Left lung (tissue), 10 donors: ENCODE data around the gene NRIP2. TPM values are rescaled to one million over a fixed set of nuclear protein-coding genes. Genes with fewer than 3 reads are reported as not detected.

Experiments used
- ATAC-seq: fragments of 200-7000 bp; cut with Tn5 transposase; one replicate; pipeline ENCODE4 v1.9.1; 2020; ENCODE audit warnings: moderate library complexity
- DNase-seq, 4 donors: peaks; one replicate each; pipeline ENCODE4 v3.0.0-alpha.2; 2013 to 2020
- H3K27ac ChIP-seq, 2 donors: fragments of 200-600 bp; sonication (generic) in 1 of 2; one replicate each; pipeline versions ENCODE4 v1.5.0 to v1.8.0; 2020 to 2021
- H3K27me3 ChIP-seq, 2 donors: fragments of 200-600 bp; sonication (generic) in 1 of 2; one replicate each; pipeline versions ENCODE4 v1.5.0 to v1.8.0; 2020 to 2021
- H3K36me3 ChIP-seq, 2 donors: fragments of 200-600 bp; sonication (generic) in 1 of 2; one replicate each; pipeline versions ENCODE4 v1.5.0 to v1.8.0; 2020 to 2021
- H3K4me1 ChIP-seq, 2 donors: fragments of 200-600 bp; one replicate each; pipeline ENCODE4 v1.8.0; 2021
- H3K4me3 ChIP-seq, 2 donors: fragments of 200-600 bp; sonication (generic) in 1 of 2; one replicate each; pipeline versions ENCODE4 v1.5.0 to v1.8.0; 2020 to 2021; ENCODE audit warnings: mild to moderate bottlenecking in 1 of 2
- H3K9me3 ChIP-seq, 2 donors: fragments of 200-600 bp; sonication (generic) in 1 of 2; one replicate each; pipeline versions ENCODE4 v1.5.0 to v1.8.0; 2020 to 2021
- CTCF ChIP-seq, 2 donors: fragments of 200-600 bp; sonication (generic) in 1 of 2; IDR thresholded peaks; one replicate each; pipeline versions ENCODE4 v1.5.0 to v1.8.0; 2021; ENCODE audit warnings: antibody characterized with exemption in 2 of 2
- intact Hi-C, 2 donors: fragments of 100-400 bp; cut with DNase I; formaldehyde crosslinking; loops; one replicate each; pipeline versions ENCODE4 v1.11.2 to v1.14.2; 2022
- polyA plus RNA-seq, 6 donors: library from polyadenylated mRNA; unstranded; fragments of 120-200 nt; gene quantifications; one replicate each; pipeline ENCODE4 v1.2.1, GENCODE V29; 2013; ENCODE audit not compliant: insufficient read length in 6 of 6
- total RNA-seq, 2 donors: library from RNA; stranded (reverse); fragmentation: NEBNext Ultra II Directional; extraction: Animal tissue kit (Norgen Biotek cat#: 25700); gene quantifications; one replicate each; pipeline ENCODE4 v1.2.1, GENCODE V29; 2021
- donor health status: DM: no; HTN: yes; CAD: no.
- donor health status: DM: no; HTN: no; CAD: no.

Gene NRIP2
- total and polyA plus RNA-seq, 8 donors, result 0.79 to 8.1 (median 7.1) TPM

GRCh38 chr12:2793561-2793960 is 41.3 kb downstream of the NRIP2 start:
- no peak for TF ChIP-seq CTCF (IDR thresholded peaks at IDR 0.05)
- Histone ChIP-seq H3K27ac (no peak overlapping the region), H3K4me1 (peaks cover 9 to 23% of the 10 kb centered on the region in 2 donors), H3K36me3 (peaks cover 0 to 15% of the 10 kb centered on the region in 2 donors), H3K4me3 (no peak overlapping the region), H3K27me3 (peaks cover 0 to 20% of the 10 kb centered on the region in 2 donors), H3K9me3 (no peaks in the 10 kb centered on the region)
- ATAC-seq (no peak), DNase-seq (no peak)
- intact Hi-C loops, result no loop called here

- peaks cover 0 to 8% of the 10 kb centered on the region in 2 donors for H3K36me3 ChIP-seq
- H3K27ac ChIP-seq, result no peak overlapping the region
- ATAC-seq, result no peak
- no peak overlapping the region for H3K4me3 ChIP-seq
- DNase-seq, result no peak
- intact Hi-C loops, result no loop called here
- H3K4me1 ChIP-seq, result peaks cover 9 to 23% of the 10 kb centered on the region in 2 donors
- no peak for TF ChIP-seq CTCF (IDR thresholded peaks at IDR 0.05)
- peaks cover 0 to 20% of the 10 kb centered on the region in 2 donors for H3K27me3 ChIP-seq
- H3K9me3 ChIP-seq, result no peaks in the 10 kb centered on the region
Observed at GRCh38 chr12:2792671-2793500, 41.9 kb downstream of the NRIP2 start.

GRCh38 chr12:2791089-2791488 is 43.7 kb downstream of the NRIP2 start:
- H3K27me3 ChIP-seq, result peaks cover 0 to 20% of the 10 kb centered on the region in 2 donors
- no peaks in the 10 kb centered on the region for H3K36me3 ChIP-seq
- H3K4me3 ChIP-seq, result no peak overlapping the region
- H3K27ac ChIP-seq, result no peak overlapping the region
- H3K9me3 ChIP-seq, result no peaks in the 10 kb centered on the region
- DNase-seq (no peak), ATAC-seq (no peak)
- no peak for TF ChIP-seq CTCF (IDR thresholded peaks at IDR 0.05)
- intact Hi-C loops, result no loop called here
- H3K4me1 ChIP-seq, result peaks cover under 1 to 8% of the 10 kb centered on the region in 2 donors

GRCh38 chr12:2785017-2785416 is 49.8 kb downstream of the NRIP2 start:
- Histone ChIP-seq H3K27me3 (peaks cover 7 to 28% of the 10 kb centered on the region in 2 donors), H3K36me3 (no peaks in the 10 kb centered on the region), H3K4me1 (peaks cover 0 to 16% of the 10 kb centered on the region in 2 donors), H3K4me3 (no peak overlapping the region), H3K9me3 (no peaks in the 10 kb centered on the region), H3K27ac (no peak overlapping the region)
- intact Hi-C loops, result no loop called here
- DNase-seq (no peak), ATAC-seq (peak; percentile 77)
- no peak for TF ChIP-seq CTCF (IDR thresholded peaks at IDR 0.05)

- no peaks in the 10 kb centered on the region for H3K36me3 ChIP-seq
- peak; percentile 71 to 86 (median 76) for DNase-seq
- no peak overlapping the region for H3K4me3 ChIP-seq
- TF ChIP-seq CTCF (IDR thresholded peaks at IDR 0.05), result peak; percentile 86 to 94
- H3K27me3 ChIP-seq, result peaks cover 7 to 28% of the 10 kb centered on the region in 2 donors
- peak; percentile 98 for ATAC-seq
- H3K27ac ChIP-seq, result no peak overlapping the region
- intact Hi-C loops, result no loop called here
- H3K4me1 ChIP-seq, result peaks cover 0 to 16% of the 10 kb centered on the region in 2 donors
- no peaks in the 10 kb centered on the region for H3K9me3 ChIP-seq
Observed at GRCh38 chr12:2783936-2784600, 50.8 kb downstream of the NRIP2 start.
